MM.1S (cell line): Measurements from ENCODE around the gene INPP5F.

Source experiments
- CTCF ChIP-seq: fragments of 300-600 bp; sonication (generic); IDR thresholded peaks from 2 replicates; pipeline ENCODE4 v1.5.1; 2016; ENCODE audit warnings: antibody characterized with exemption, low read length, mixed read lengths
- EZH2 ChIP-seq: fragments of 300-600 bp; sonication (generic); optimal IDR thresholded peaks from 2 replicates; pipeline ENCODE3; 2017; ENCODE audit warnings: low read depth, mild to moderate bottlenecking, antibody characterized with exemption, low read length, mixed read lengths
- EZH2phosphoT487 ChIP-seq: fragments of 300-600 bp; sonication (generic); IDR thresholded peaks from 2 replicates; pipeline ENCODE4 v1.6.1; 2018; ENCODE audit warnings: antibody characterized with exemption, low read length

- TF ChIP-seq CTCF (0 out of 2 replicates have a peak, but pooled peaks have one; percentile 11), EZH2 (no peak), EZH2phosphoT487 (no peak)
These were observed at the start of gene INPP5F for GRCh38 chr10:119725828-119726675.
